ENCODE results near the gene PRDM16. TPM values are rescaled to one million over a fixed set of nuclear protein-coding genes. Genes with fewer than 3 reads are reported as not detected.

PRDM16 gene
- total and polyA plus RNA-seq, 2 of the 13 experiments (the other 11 are each of a cell fraction or from before 2014, with no cell fraction given): 0.15 to 0.81 TPM

DNA sequence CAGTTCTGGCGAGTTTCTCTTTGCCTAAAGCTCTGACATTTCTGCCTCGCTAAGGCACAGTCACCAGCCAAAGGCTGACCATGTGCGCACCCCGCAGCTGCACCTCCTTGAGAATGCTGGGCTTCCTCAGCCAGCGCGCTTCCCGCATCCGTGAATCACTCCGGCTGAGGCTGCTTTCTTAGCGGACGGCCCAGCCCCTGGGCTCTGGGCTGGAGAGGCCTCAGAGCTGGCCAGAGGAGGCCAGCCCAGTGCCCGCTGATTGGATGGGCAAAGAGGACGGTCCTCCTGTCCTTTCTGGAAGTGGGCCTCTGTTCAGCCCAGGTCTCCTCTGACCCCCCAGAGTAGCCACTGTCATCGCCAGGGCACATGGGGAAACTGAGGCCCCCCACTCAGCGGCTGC is 56.1 kb downstream of the PRDM16 start:
- whole genome bisulfite sequencing (ENCODE audit: low lambda C conversion rate): 88% methylated on average over 12 of the region's 15 CpGs
- H3K79me2 ChIP-seq (ENCODE audit: insufficient read depth, low read length): no peaks in the 10 kb centered on the region
- no peak for ATAC-seq
- no peak overlapping the region for H3K9ac ChIP-seq (ENCODE audit: insufficient read depth, low read depth, low read length)
- TF ChIP-seq CEBPB (IDR thresholded peaks at IDR 0.05; ENCODE audit: borderline replicate concordance, low read depth, low read length) (no peak), HMG20B (CRISPR knock-in tag; conservative IDR thresholded peaks at IDR 0.05) (no peak), ZNF790 (CRISPR knock-in tag; IDR thresholded peaks at IDR 0.05; ENCODE audit: borderline replicate concordance) (no peak), KLF13 (CRISPR knock-in tag; IDR thresholded peaks at IDR 0.05) (no peak)
- TF ChIP-seq, protein P1, sequence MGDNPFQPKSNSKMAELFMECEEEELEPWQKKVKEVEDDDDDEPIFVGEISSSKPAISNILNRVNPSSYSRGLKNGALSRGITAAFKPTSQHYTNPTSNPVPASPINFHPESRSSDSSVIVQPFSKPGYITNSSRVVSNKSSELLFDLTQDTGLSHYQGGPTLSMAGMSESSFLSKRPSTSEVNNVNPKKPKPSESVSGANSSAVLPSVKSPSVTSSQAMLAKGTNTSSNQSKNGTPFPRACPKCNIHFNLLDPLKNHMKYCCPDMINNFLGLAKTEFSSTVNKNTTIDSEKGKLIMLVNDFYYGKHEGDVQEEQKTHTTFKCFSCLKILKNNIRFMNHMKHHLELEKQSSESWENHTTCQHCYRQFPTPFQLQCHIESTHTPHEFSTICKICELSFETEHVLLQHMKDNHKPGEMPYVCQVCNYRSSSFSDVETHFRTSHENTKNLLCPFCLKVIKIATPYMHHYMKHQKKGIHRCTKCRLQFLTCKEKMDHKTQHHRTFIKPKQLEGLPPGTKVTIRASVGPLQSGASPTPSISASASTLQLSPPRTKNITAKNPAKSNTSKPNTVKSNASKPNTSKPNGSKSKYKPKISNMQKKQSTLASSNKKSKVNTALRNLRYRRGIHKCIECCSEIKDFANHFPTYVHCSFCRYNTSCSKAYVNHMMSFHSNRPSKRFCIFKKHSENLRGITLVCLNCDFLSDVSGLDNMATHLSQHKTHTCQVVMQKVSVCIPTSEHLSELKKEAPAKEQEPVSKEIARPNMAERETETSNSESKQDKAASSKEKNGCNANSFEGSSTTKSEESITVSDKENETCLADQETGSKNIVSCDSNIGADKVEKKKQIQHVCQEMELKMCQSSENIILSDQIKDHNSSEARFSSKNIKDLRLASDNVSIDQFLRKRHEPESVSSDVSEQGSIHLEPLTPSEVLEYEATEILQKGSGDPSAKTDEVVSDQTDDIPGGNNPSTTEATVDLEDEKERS (CRISPR knock-in tag; IDR thresholded peaks at IDR 0.05): no peak
- TF ChIP-seq, protein P2, sequence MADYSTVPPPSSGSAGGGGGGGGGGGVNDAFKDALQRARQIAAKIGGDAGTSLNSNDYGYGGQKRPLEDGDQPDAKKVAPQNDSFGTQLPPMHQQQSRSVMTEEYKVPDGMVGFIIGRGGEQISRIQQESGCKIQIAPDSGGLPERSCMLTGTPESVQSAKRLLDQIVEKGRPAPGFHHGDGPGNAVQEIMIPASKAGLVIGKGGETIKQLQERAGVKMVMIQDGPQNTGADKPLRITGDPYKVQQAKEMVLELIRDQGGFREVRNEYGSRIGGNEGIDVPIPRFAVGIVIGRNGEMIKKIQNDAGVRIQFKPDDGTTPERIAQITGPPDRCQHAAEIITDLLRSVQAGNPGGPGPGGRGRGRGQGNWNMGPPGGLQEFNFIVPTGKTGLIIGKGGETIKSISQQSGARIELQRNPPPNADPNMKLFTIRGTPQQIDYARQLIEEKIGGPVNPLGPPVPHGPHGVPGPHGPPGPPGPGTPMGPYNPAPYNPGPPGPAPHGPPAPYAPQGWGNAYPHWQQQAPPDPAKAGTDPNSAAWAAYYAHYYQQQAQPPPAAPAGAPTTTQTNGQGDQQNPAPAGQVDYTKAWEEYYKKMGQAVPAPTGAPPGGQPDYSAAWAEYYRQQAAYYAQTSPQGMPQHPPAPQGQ (CRISPR knock-in tag; IDR thresholded peaks at IDR 0.05; ENCODE audit: borderline replicate concordance): no peak
- H3K27ac ChIP-seq (ENCODE audit: extremely low read length, insufficient read depth, low read length): no peak overlapping the region
- H3K4me2 ChIP-seq (ENCODE audit: low read depth, low read length): no peak overlapping the region
- peaks cover 49% of the 10 kb centered on the region for H3K4me1 ChIP-seq (ENCODE audit: insufficient read depth, low read length)
- in situ Hi-C loops (cut with HindIII; ENCODE audit: extremely low pct_ligation_motif_present, low pct_unique_long_range_greater_than_20kb): no loop called here
- H2AFZ ChIP-seq (ENCODE audit: low read length): no peak overlapping the region
- no peaks in the 10 kb centered on the region for H3K9me3 ChIP-seq (ENCODE audit: low read length)
- H4K20me1 ChIP-seq (ENCODE audit: insufficient read depth, low read length): no peaks in the 10 kb centered on the region
- ChIA-PET POLR2A (no interaction called here), CTCF (ENCODE audit: low intra/inter-chr PET ratio, low total read pairs) (no interaction called here)
- no peak for FAIRE-seq
- H3K36me3 ChIP-seq (replicated peaks in 1 of 2; ENCODE audit: control insufficient read depth in 1 of 2, insufficient read depth in 2 of 2, low read length in 2 of 2): no peaks in the 10 kb centered on the region
- no TSS peak for BruUV-seq (replicated peaks)
- intact Hi-C loops (cut with micrococcal nuclease; ENCODE audit: unreplicated experiment): no loop called here
- no peak for DNase-seq (ENCODE audit: low spot score)
- H3K4me3 ChIP-seq (replicated peaks in 1 of 3; ENCODE audit: insufficient read depth in 1 of 3, low read depth in 2 of 3, low read length in 3 of 3): no peak overlapping the region
- H3K27me3 ChIP-seq (ENCODE audit: control insufficient read depth in 1 of 2, insufficient read depth in 2 of 2, low read length in 2 of 2): peaks cover 8 to 12% of the 10 kb centered on the region in 2 experiments; a peak in 1 of 5 replicates
